Nephron (organoid): Measurements from ENCODE around the gene MAN2A1.

ENCODE experiments used
- H3K27ac Mint-ChIP-seq, 3 experiments: 2 replicates each; pipeline ENCODE4 v1.8.0; 2020; ENCODE audit warnings: mixed read lengths in 3 of 3, mild to moderate bottlenecking in 2 of 3, moderate library complexity in 1 of 3
- H3K27me3 Mint-ChIP-seq: 2 replicates; pipeline ENCODE4 v1.8.0; 2021; ENCODE audit warnings: low read depth, mild to moderate bottlenecking, moderate library complexity, mixed read lengths
- H3K36me3 Mint-ChIP-seq: 2 replicates; pipeline ENCODE4 v1.8.0; 2020; ENCODE audit warnings: low read depth, mixed read lengths
- H3K4me1 Mint-ChIP-seq: 2 replicates; pipeline ENCODE4 v1.8.0; 2020; ENCODE audit warnings: mixed read lengths
- H3K4me3 Mint-ChIP-seq, 3 experiments: 2 replicates each; pipeline ENCODE4 v1.8.0; 2020; ENCODE audit warnings: mild to moderate bottlenecking in 3 of 3, mixed read lengths in 3 of 3, moderate library complexity in 2 of 3
- H3K9me3 Mint-ChIP-seq: 2 replicates; pipeline ENCODE4 v1.8.0; 2020; ENCODE audit warnings: mixed read lengths
- CTCF ChIP-seq, 3 experiments: fragments of 200-600 bp; sonication (generic); IDR thresholded peaks; one replicate each; pipeline ENCODE4 v1.5.0; 2021; ENCODE audit warnings: antibody characterized with exemption in 3 of 3; ENCODE audit not compliant: unreplicated experiment in 3 of 3

MAN2A1 gene

GRCh38 chr5:109695005-109695926 lies 5.5 kb downstream of the MAN2A1 start:
- peak overlapping the region in 1 of 3 experiments; percentile 28 for H3K4me3 Mint-ChIP-seq
- no peaks in the 10 kb centered on the region for H3K27me3 Mint-ChIP-seq
- H3K27ac Mint-ChIP-seq: peak overlapping the region; percentile 2 to 26 (median 6)
- H3K9me3 Mint-ChIP-seq: no peaks in the 10 kb centered on the region
- no peak for TF ChIP-seq CTCF (IDR thresholded peaks at IDR 0.05; ENCODE audit: unreplicated experiment in 3 of 3)
- H3K4me1 Mint-ChIP-seq: peaks cover 72% of the 10 kb centered on the region
- H3K36me3 Mint-ChIP-seq: peaks cover 20% of the 10 kb centered on the region

- TF ChIP-seq CTCF (IDR thresholded peaks at IDR 0.05; ENCODE audit: unreplicated experiment in 3 of 3): no peak
Measured at GRCh38 chr5:109697339-109697738, 7.6 kb downstream of the MAN2A1 start.

GRCh38 chr5:109700516-109701153 lies 10.9 kb downstream of the MAN2A1 start:
- peaks cover 21% of the 10 kb centered on the region for H3K36me3 Mint-ChIP-seq
- H3K4me3 Mint-ChIP-seq: no peak overlapping the region
- no peaks in the 10 kb centered on the region for H3K9me3 Mint-ChIP-seq
- H3K27ac Mint-ChIP-seq: no peak overlapping the region
- H3K4me1 Mint-ChIP-seq: peaks cover 66% of the 10 kb centered on the region
- H3K27me3 Mint-ChIP-seq: no peaks in the 10 kb centered on the region
- no peak for TF ChIP-seq CTCF (IDR thresholded peaks at IDR 0.05; ENCODE audit: unreplicated experiment in 3 of 3)

More at GRCh38 chr5:109697339-109697738, 7.6 kb downstream of the MAN2A1 start:
- Mint-ChIP-seq H3K27me3 (no peaks in the 10 kb centered on the region), H3K36me3 (peaks cover 21% of the 10 kb centered on the region), H3K27ac (no peak overlapping the region), H3K9me3 (no peaks in the 10 kb centered on the region), H3K4me3 (no peak overlapping the region), H3K4me1 (peaks cover 74% of the 10 kb centered on the region)

GRCh38 chr5:109701252-109701651 lies 11.5 kb downstream of the MAN2A1 start:
- Mint-ChIP-seq H3K27ac (no peak overlapping the region), H3K4me1 (peaks cover 67% of the 10 kb centered on the region), H3K4me3 (no peak overlapping the region), H3K36me3 (peaks cover 21% of the 10 kb centered on the region), H3K27me3 (no peaks in the 10 kb centered on the region), H3K9me3 (no peaks in the 10 kb centered on the region)
- no peak for TF ChIP-seq CTCF (IDR thresholded peaks at IDR 0.05; ENCODE audit: unreplicated experiment in 3 of 3)

- Mint-ChIP-seq H3K36me3 (peaks cover 17% of the 10 kb centered on the region), H3K27me3 (no peaks in the 10 kb centered on the region), H3K9me3 (no peaks in the 10 kb centered on the region), H3K4me1 (peaks cover 62% of the 10 kb centered on the region), H3K27ac (peak overlapping the region in 1 of 3 experiments; percentile 6), H3K4me3 (no peak overlapping the region)
- no peak for TF ChIP-seq CTCF (IDR thresholded peaks at IDR 0.05; ENCODE audit: unreplicated experiment in 3 of 3)
Measured at GRCh38 chr5:109701792-109702191, 12.1 kb downstream of the MAN2A1 start.
